H1 (cell line): Measurements from ENCODE around the gene YOD1. TPM values are rescaled to one million over a fixed set of nuclear protein-coding genes. Genes with fewer than 3 reads are reported as not detected.

Experiments used
- CTCF ChIA-PET: fragments of 300-600 bp; sonication (Branson Sonifier 250); formaldehyde crosslinking; loops from one replicate; lab custom pipeline; 2021; ENCODE audit not compliant: partially characterized antibody; lab: Charles Lee
- POLR2A ChIA-PET: fragments of 300-600 bp; sonication (Branson Sonifier 250); formaldehyde crosslinking; loops from one replicate; lab custom pipeline; 2021; ENCODE audit warnings: inconsistent platforms; ENCODE audit not compliant: partially characterized antibody; lab: Charles Lee
- DNase-seq, 2 experiments: peaks; one replicate each; pipeline versions ENCODE4 v3.0.0 to v3.0.0-alpha.2; 2010 to 2022; ENCODE audit warnings: low spot score in 2 of 2, low read depth in 1 of 2, mixed read lengths in 1 of 2
- FAIRE-seq: peaks from 2 replicates; lab custom pipeline; 2011; peaks lifted over from hg19 to GRCh38; lab: Jason Lieb, UNC
- H2AFZ ChIP-seq: 2 replicates; pipeline ENCODE4 v1.8.1; 2012; ENCODE audit warnings: low read length, inconsistent platforms
- H2AK5ac ChIP-seq: 2 replicates; pipeline ENCODE4 v1.6.1; 2013; ENCODE audit warnings: low read depth, low read length
- H2BK120ac ChIP-seq: replicated peaks from 2 replicates; pipeline ENCODE3; 2013; ENCODE audit warnings: low read depth, low read length, inconsistent platforms
- H2BK12ac ChIP-seq: 2 replicates; pipeline ENCODE4 v1.6.1; 2013; ENCODE audit warnings: low read depth, low read length
- H2BK15ac ChIP-seq: 2 replicates; pipeline ENCODE4 v1.6.1; 2013; ENCODE audit warnings: low read length
- H2BK20ac ChIP-seq: 2 replicates; pipeline ENCODE4 v1.6.1; 2013; ENCODE audit warnings: low read length
- H2BK5ac ChIP-seq: 2 replicates; pipeline ENCODE4 v1.6.1; 2013; ENCODE audit warnings: low read depth, low read length
- H3K14ac ChIP-seq: 2 replicates; pipeline ENCODE4 v1.6.1; 2013; ENCODE audit warnings: inconsistent platforms; ENCODE audit not compliant: insufficient read length
- H3K18ac ChIP-seq: 2 replicates; pipeline ENCODE4 v1.6.1; 2013; ENCODE audit warnings: low read length; ENCODE audit errors: extremely low read depth
- H3K23ac ChIP-seq: 2 replicates; pipeline ENCODE4 v1.6.1; 2013; ENCODE audit warnings: inconsistent platforms; ENCODE audit not compliant: insufficient read length
- H3K23me2 ChIP-seq: 2 replicates; pipeline ENCODE4 v1.6.1; 2013; ENCODE audit warnings: low read depth, low read length
- H3K27ac ChIP-seq: 2 replicates; pipeline ENCODE4 v1.6.1; 2011; ENCODE audit warnings: low read depth, low read length, inconsistent platforms
- H3K27me3 ChIP-seq, 4 experiments: replicated peaks in 1 of 4; 1 replicate in 1 of 4; 2 replicates in 3 of 4; pipeline versions ENCODE4 v1.6.1 to v1.8.1; 2011 to 2013; ENCODE audit warnings: low read length in 3 of 4, mild to moderate bottlenecking in 3 of 4, inconsistent platforms in 2 of 4, mixed read lengths in 2 of 4, moderate library complexity in 1 of 4; ENCODE audit not compliant: control insufficient read depth in 3 of 4, insufficient read depth in 3 of 4; ENCODE audit errors: extremely low read depth in 1 of 4
- H3K36me3 ChIP-seq, 4 experiments: 2 replicates each; pipeline versions ENCODE4 v1.6.1 to v1.8.1; 2011 to 2013; ENCODE audit warnings: mild to moderate bottlenecking in 4 of 4, low read length in 3 of 4, moderate library complexity in 2 of 4, control low read depth in 1 of 4, inconsistent platforms in 1 of 4; ENCODE audit not compliant: insufficient read depth in 4 of 4, control insufficient read depth in 2 of 4
- H3K4ac ChIP-seq: replicated peaks from 2 replicates; pipeline ENCODE3; 2013; ENCODE audit warnings: low read length, low read depth, mixed read lengths, inconsistent platforms; ENCODE audit not compliant: insufficient read length
- H3K4me1 ChIP-seq, 4 experiments: replicated peaks in 1 of 4; 1 replicate in 1 of 4; 2 replicates in 3 of 4; pipeline versions ENCODE4 v1.6.1 to v1.8.1; 2011 to 2013; ENCODE audit warnings: low read length in 3 of 4, inconsistent platforms in 2 of 4, mixed read lengths in 1 of 4; ENCODE audit not compliant: insufficient read depth in 4 of 4, control insufficient read depth in 3 of 4
- H3K4me2 ChIP-seq, 2 experiments: 2 replicates each; pipeline versions ENCODE4 v1.6.1 to v1.8.1; 2011 to 2013; ENCODE audit warnings: low read depth in 2 of 2, low read length in 2 of 2, control low read depth in 1 of 2, inconsistent platforms in 1 of 2, mild to moderate bottlenecking in 1 of 2; ENCODE audit not compliant: insufficient read depth in 1 of 2
- H3K4me3 ChIP-seq, 4 experiments: fragments of 200-600, 300-600 bp in 1 of 4; sonication (generic), shearing (Covaris generic), sonication (Bioruptor Twin) in 1 of 4; 2 replicates each; pipeline versions ENCODE4 v1.5.1 to v1.8.1; 2011 to 2016; ENCODE audit warnings: low read length in 4 of 4, low read depth in 3 of 4, control low read depth in 2 of 4, inconsistent platforms in 2 of 4, mild to moderate bottlenecking in 2 of 4, mixed read lengths in 1 of 4, moderate library complexity in 1 of 4; ENCODE audit not compliant: insufficient read depth in 2 of 4; ENCODE audit errors: extremely low read depth in 1 of 4
- H3K56ac ChIP-seq: replicated peaks from 2 replicates; pipeline ENCODE3; 2013; ENCODE audit warnings: low read depth, mild to moderate bottlenecking, mixed read lengths, low read length, inconsistent platforms; ENCODE audit not compliant: insufficient read length
- H3K79me1 ChIP-seq: 2 replicates; pipeline ENCODE4 v1.6.1; 2013; ENCODE audit warnings: low read depth, low read length, control low read depth
- H3K79me2 ChIP-seq, 2 experiments: 2 replicates each; pipeline versions ENCODE4 v1.6.1 to v1.8.1; 2012 to 2013; ENCODE audit warnings: low read length in 2 of 2, mild to moderate bottlenecking in 2 of 2, inconsistent platforms in 1 of 2; ENCODE audit not compliant: insufficient read depth in 2 of 2, control insufficient read depth in 1 of 2
- H3K9ac ChIP-seq, 4 experiments: replicated peaks in 1 of 4; 1 replicate in 1 of 4; 2 replicates in 3 of 4; pipeline versions ENCODE4 v1.6.1 to v1.8.1; 2011 to 2013; ENCODE audit warnings: low read depth in 3 of 4, low read length in 3 of 4, control low read depth in 2 of 4, mild to moderate bottlenecking in 2 of 4, moderate library complexity in 2 of 4, inconsistent platforms in 1 of 4; ENCODE audit errors: extremely low read depth in 1 of 4
- H3K9me3 ChIP-seq, 2 experiments: 2 replicates each; pipeline versions ENCODE4 v1.6.1 to v1.8.1; 2012 to 2013; ENCODE audit warnings: mild to moderate bottlenecking in 2 of 2, moderate library complexity in 2 of 2, control low read depth in 1 of 2, inconsistent platforms in 1 of 2, low read depth in 1 of 2, low read length in 1 of 2, mixed read lengths in 1 of 2; ENCODE audit not compliant: insufficient read depth in 2 of 2
- H4K20me1 ChIP-seq, 2 experiments: replicated peaks in 1 of 2; 2 replicates each; pipeline versions ENCODE3 to v1.8.1; 2011 to 2013; ENCODE audit warnings: inconsistent platforms in 2 of 2, low read length in 2 of 2, mild to moderate bottlenecking in 1 of 2; ENCODE audit not compliant: insufficient read depth in 2 of 2, control insufficient read depth in 1 of 2
- H4K5ac ChIP-seq: 2 replicates; pipeline ENCODE4 v1.6.1; 2013; ENCODE audit warnings: low read length, low read depth, mixed read lengths, inconsistent platforms; ENCODE audit not compliant: insufficient read length
- H4K8ac ChIP-seq: 2 replicates; pipeline ENCODE4 v1.8.0; 2013; ENCODE audit warnings: mild to moderate bottlenecking, moderate library complexity, low read length, inconsistent platforms; ENCODE audit not compliant: insufficient read depth; ENCODE audit errors: extremely low read depth
- H4K91ac ChIP-seq: replicated peaks from 2 replicates; pipeline ENCODE3; 2013; ENCODE audit warnings: low read length, mixed read lengths, inconsistent platforms; ENCODE audit not compliant: insufficient read length
- ASH2L ChIP-seq: fragments of 200-600, 300-600 bp; sonication (generic); IDR thresholded peaks from one replicate; pipeline ENCODE4 v1.7.1; 2017; ENCODE audit warnings: low read length
- BACH1 ChIP-seq: IDR thresholded peaks from 2 replicates; pipeline ENCODE4 v1.6.1; 2012; ENCODE audit warnings: low read length, improper control_type of control experiment
- CBX8 ChIP-seq: fragments of 300-800, 300-1000 bp; sonication (generic); IDR thresholded peaks from 2 replicates; pipeline ENCODE4 v1.7.1; 2016; ENCODE audit warnings: low read depth, low read length, borderline replicate concordance
- CHD2 ChIP-seq: IDR thresholded peaks from 2 replicates; pipeline ENCODE4 v1.6.1; 2012; ENCODE audit warnings: low read length, improper control_type of control experiment
- CTBP2 ChIP-seq: IDR thresholded peaks from 2 replicates; pipeline ENCODE4 v1.7.0; 2011; ENCODE audit warnings: borderline replicate concordance, mild to moderate bottlenecking, moderate library complexity, mixed read lengths, low read length; ENCODE audit not compliant: insufficient read depth, insufficient read length
- EGR1 ChIP-seq: IDR thresholded peaks from 2 replicates; pipeline ENCODE4 v1.6.1; 2011; ENCODE audit warnings: low read depth, low read length, borderline replicate concordance
- NANOG ChIP-seq: IDR thresholded peaks from 2 replicates; pipeline ENCODE4 v1.6.1; 2011; ENCODE audit warnings: low read length, low read depth, mild to moderate bottlenecking, inconsistent platforms; ENCODE audit not compliant: insufficient read depth, poor library complexity, severe bottlenecking
- POLR2A ChIP-seq, 2 experiments: IDR thresholded peaks; 1 replicate in 1 of 2; 2 replicates in 1 of 2; pipeline ENCODE4 v1.6.1; 2011; ENCODE audit warnings: low read depth in 2 of 2, low read length in 2 of 2, mild to moderate bottlenecking in 2 of 2; ENCODE audit errors: control extremely low read depth in 1 of 2
- SAP30 ChIP-seq: fragments of 300-600 bp; sonication (generic); IDR thresholded peaks from 2 replicates; pipeline ENCODE4 v1.7.1; 2012; ENCODE audit warnings: low read length, moderate library complexity, mild to moderate bottlenecking, inconsistent platforms; ENCODE audit not compliant: insufficient read depth, insufficient replicate concordance
- SIN3A ChIP-seq, 2 experiments: IDR thresholded peaks in 1 of 2; conservative IDR thresholded peaks in 1 of 2; 2 replicates each; pipeline ENCODE4 v1.6.1; 2011 to 2012; ENCODE audit warnings: low read length in 2 of 2, improper control_type of control experiment in 1 of 2, low read depth in 1 of 2, mild to moderate bottlenecking in 1 of 2
- TAF1 ChIP-seq: IDR thresholded peaks from 2 replicates; pipeline ENCODE4 v1.6.1; 2011; ENCODE audit warnings: mild to moderate bottlenecking, low read depth, low read length
- TBP ChIP-seq: IDR thresholded peaks from 2 replicates; pipeline ENCODE4 v1.6.1; 2011; ENCODE audit warnings: low read depth, low read length, improper control_type of control experiment
- WGBS, 2 experiments: shearing (Covaris generic) in 1 of 2; methylation state at CpG; one replicate each; pipeline versions ENCODE4 v1.1.6 to v1.1.7; 2013 to 2015; ENCODE audit warnings: low lambda C conversion rate in 2 of 2, mixed read lengths in 2 of 2, inconsistent platforms in 1 of 2, low coverage in 1 of 2, missing lambda C conversion rate in 1 of 2; ENCODE audit not compliant: insufficient replicate concordance in 2 of 2, insufficient coverage in 1 of 2, insufficient read length in 1 of 2; ENCODE audit errors: extremely low coverage in 1 of 2, missing lambda C conversion rate in 1 of 2; 5-methylcytosine and 5-hydroxymethylcytosine counted together
- polyA plus RNA-seq, 7 experiments: library from polyadenylated mRNA; depleted of rRNA in 3 of 7; stranded (reverse) in 5 of 7; unstranded in 2 of 7; fragments of >200 nt in 5 of 7; fragments of 200-250 nt in 2 of 7; gene quantifications; 1 replicate in 5 of 7; 2 replicates in 1 of 7; 4 replicates in 1 of 7; pipeline versions ENCODE4 v1.2.1 to v1.2.3, GENCODE V29; 2011 to 2013; ENCODE audit warnings: missing spikeins in 2 of 7, mixed read lengths in 2 of 7
- total RNA-seq: library from RNA; stranded (reverse); fragmentation: NEBNext Ultra II Directional; extraction: Animal tissue kit (Norgen Biotek cat#: 25700); gene quantifications from 2 replicates; pipeline ENCODE4 v1.2.1, GENCODE V29; 2021

YOD1 gene
- total and polyA plus RNA-seq, 2 of the 8 experiments (the other 6 are each of a cell fraction or from before 2014, with no cell fraction given) = 1.9 to 11.8 TPM

DNA sequence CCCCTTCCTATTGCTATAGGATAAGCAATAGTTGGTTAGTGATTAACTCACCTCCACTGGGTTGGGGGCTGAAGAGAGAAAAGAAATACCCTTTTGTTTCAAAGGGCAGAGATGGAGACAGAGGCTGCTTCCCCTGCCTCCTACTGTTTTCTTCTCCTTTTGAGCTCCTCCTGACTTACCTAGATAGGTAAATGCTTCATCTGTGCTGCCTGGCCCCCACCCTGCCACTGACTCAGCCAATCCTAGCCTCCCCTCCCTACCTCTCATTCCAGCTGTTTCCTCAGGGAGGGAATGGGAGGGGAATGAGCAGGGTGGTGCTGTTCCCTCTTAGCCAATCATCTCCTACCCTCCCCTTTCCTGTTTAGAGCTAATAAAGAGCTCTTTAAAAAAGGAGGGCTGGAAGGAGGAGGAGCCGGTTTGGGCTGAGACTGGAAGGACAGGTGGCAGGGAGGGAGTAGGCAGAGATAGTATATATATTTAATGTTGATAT lies 18.4 kb downstream of the YOD1 start, which contains the start of gene C1orf116:
Gene C1orf116, minus strand, starts transcription at position 229 of the 490 bp plus-strand sequence. CDS start 5,158 bp downstream, outside the sequence.
- 0% methylated on average over 1 of the region's 1 CpG; no CpG with 5 or more reads in 1 of the 2 experiments for WGBS, 2 experiments
- Histone ChIP-seq H2BK5ac (peak within 1 kb of the TSS; percentile 72; the same call in 1 of the 2 replicates), H3K23me2 (no peaks in the 10 kb centered on the region), H3K79me1 (no peaks in the 10 kb centered on the region), H3K4me2 (peak within 1 kb of the TSS; percentile 45 to 62), H3K23ac (no peak within 1 kb of the TSS), H3K18ac (no peak within 1 kb of the TSS; the same call in 1 of the 2 replicates), H2BK20ac (peak within 1 kb of the TSS; percentile 63; the same call in 1 of the 2 replicates), H3K4me3 (peak within 1 kb of the TSS; percentile 3 to 50 (median 29); a peak in 7 of 8 replicates), H3K4ac (no peak within 1 kb of the TSS), H2BK15ac (no peak within 1 kb of the TSS; the same call in 1 of the 2 replicates), H2BK12ac (peak within 1 kb of the TSS; percentile 61; the same call in 1 of the 2 replicates), H3K9ac (no peak within 1 kb of the TSS), H3K14ac (no peak within 1 kb of the TSS), H3K9me3 (no peaks in the 10 kb centered on the region), H4K8ac (no peak within 1 kb of the TSS), H3K27me3 (no peaks in the 10 kb centered on the region), H3K4me1 (peaks cover 4 to 17% (median 12%) of the 10 kb centered on the region in 4 experiments; a peak in 6 of 7 replicates), H2AFZ (peak within 1 kb of the TSS; percentile 91), H2BK120ac (no peak within 1 kb of the TSS), H3K79me2 (no peaks in the 10 kb centered on the region), H4K91ac (peak within 1 kb of the TSS; percentile 70), H4K20me1 (no peaks in the 10 kb centered on the region), H3K56ac (no peak within 1 kb of the TSS), H4K5ac (peak within 1 kb of the TSS; percentile 36), H3K27ac (peak within 1 kb of the TSS; percentile 55; the same call in 1 of the 2 replicates), H3K36me3 (no peaks in the 10 kb centered on the region), H2AK5ac (peak within 1 kb of the TSS; percentile 0; the same call in 1 of the 2 replicates)
- DNase-seq (peak; percentile 65 to 81), FAIRE-seq (peak; percentile 93)
- ChIA-PET POLR2A (interaction anchor here (0.8 to 3.2 kb wide), 7 partner anchors 8 to 25 kb away, joined by 3 to 16 read pairs (median 8); partner anchors contain the start of genes PFKFB2 and YOD1), CTCF (interaction anchor here (0.6 to 6.1 kb wide), 11 partner anchors 8 to 101 kb away, joined by 3 to 40 read pairs (median 4); partner anchors contain the start of genes PFKFB2 and YOD1)
- TF ChIP-seq POLR2A (IDR thresholded peaks at IDR 0.05; ENCODE audit: control extremely low read depth in 1 of 2, low read depth in 2 of 2, low read length in 2 of 2) = peak in 1 of 2 experiments; percentile 55; a peak in 2 of 3 replicates
- peak; percentile 64; the same call in 1 of the 2 replicates for TF ChIP-seq TBP
- TF ChIP-seq CHD2 = 0 out of 2 replicates have a peak, but pooled peaks have one; percentile 28
- TF ChIP-seq SAP30 = no peak
- TF ChIP-seq CBX8 = no peak
- no peak for TF ChIP-seq EGR1
- 0 out of 4 replicates have a peak, but pooled peaks of 1 of the 2 experiments have one; percentile 48 for TF ChIP-seq SIN3A (conservative IDR thresholded peaks at IDR 0.05 in 1 of 2, IDR thresholded peaks at IDR 0.05 in 1 of 2; ENCODE audit: low read depth in 1 of 2, low read length in 2 of 2)
- TF ChIP-seq ASH2L = peak; percentile 22
- no peak for TF ChIP-seq NANOG
- TF ChIP-seq CTBP2 = peak; percentile 57
- peak; percentile 61 for TF ChIP-seq TAF1
- TF ChIP-seq BACH1 = peak; percentile 74
